Inferior parietal cortex (tissue), 1 donor: ENCODE results near the gene IL36A.

Experiments used
- DNase-seq: peaks from one replicate; pipeline ENCODE4 v3.0.0-alpha.2; 2016; ENCODE audit errors: extremely low spot score

Gene IL36A

GRCh38 chr2:113050921-113051895, 45.9 kb downstream of the IL36A start:
- no peak for DNase-seq

GRCh38 chr2:113052396-113052917, 47.2 kb downstream of the IL36A start, which contains the start of gene IL36B:
TSS of gene IL36B (minus strand) at chr2:113052867.
- DNase-seq = no peak

- DNase-seq = no peak
These were observed 48.4 kb downstream of the IL36A start for GRCh38 chr2:113053666-113054065.

DNA sequence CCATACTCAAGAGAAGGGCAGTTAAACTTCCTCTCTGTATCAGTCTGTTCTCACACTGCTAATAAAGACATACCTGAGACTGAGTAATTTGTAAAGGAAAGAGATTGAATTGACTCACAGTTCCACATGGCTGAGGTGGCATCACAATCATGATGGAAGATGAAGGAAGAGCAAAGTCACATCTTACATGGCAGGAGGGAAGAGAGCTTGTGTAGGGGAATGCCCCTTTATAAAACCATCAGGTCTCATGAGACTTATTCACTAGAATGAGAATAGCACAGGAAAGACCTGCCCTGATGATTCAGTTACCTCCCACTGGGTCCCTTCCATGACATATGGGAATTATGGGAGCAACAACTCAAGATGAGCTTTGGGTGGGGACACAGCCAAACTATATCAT, 48.8 kb downstream of the IL36A start:
- no peak for DNase-seq

- no peak for DNase-seq
These were observed 51.3 kb downstream of the IL36A start for GRCh38 chr2:113056521-113056920.

DNA sequence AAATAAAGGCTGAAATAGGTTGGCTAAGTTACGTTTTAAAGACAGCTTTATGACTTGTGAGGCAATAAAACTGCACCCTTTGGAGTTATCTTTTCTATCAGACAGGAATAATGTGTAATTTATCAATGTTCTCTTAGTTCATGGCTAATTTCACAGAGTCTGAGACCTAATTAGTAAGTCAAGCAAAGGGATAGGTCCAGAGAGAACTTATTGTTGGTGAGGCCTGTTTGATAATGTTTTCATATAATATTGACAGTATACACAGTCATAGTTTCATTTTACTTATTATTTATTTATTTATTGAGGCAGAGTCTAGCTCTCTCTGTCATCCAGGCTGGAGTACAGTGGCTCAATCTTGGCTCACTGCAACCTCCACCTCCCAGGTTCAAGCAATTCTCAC, 51.9 kb downstream of the IL36A start:
- DNase-seq = no peak
